GM10847 (cell line): ENCODE data around the gene CD48.

Experiments used
- POLR2A ChIP-seq: IDR thresholded peaks from 2 replicates; pipeline ENCODE4 v1.6.1; 2011; ENCODE audit not compliant: insufficient read length; ENCODE audit errors: extremely low read depth

The CD48 gene

GRCh38 chr1:160672789-160673695, 38.6 kb downstream of the CD48 start:
- TF ChIP-seq POLR2A, result no peak

GRCh38 chr1:160671603-160672517, 39.8 kb downstream of the CD48 start:
- TF ChIP-seq POLR2A, result no peak

- no peak for TF ChIP-seq POLR2A
Observed at GRCh38 chr1:160670701-160671100, 40.9 kb downstream of the CD48 start.

GRCh38 chr1:160669802-160670201, 41.8 kb downstream of the CD48 start:
- TF ChIP-seq POLR2A, result no peak

GRCh38 chr1:160669276-160669675, 42.3 kb downstream of the CD48 start:
- TF ChIP-seq POLR2A, result no peak

- no peak for TF ChIP-seq POLR2A
Observed at GRCh38 chr1:160667896-160668295, 43.7 kb downstream of the CD48 start.

- TF ChIP-seq POLR2A, result no peak
Observed at GRCh38 chr1:160666079-160666442, 45.6 kb downstream of the CD48 start.

- TF ChIP-seq POLR2A, result no peak
Observed at GRCh38 chr1:160665330-160666078, 46.1 kb downstream of the CD48 start.

GRCh38 chr1:160664573-160665051, 47.0 kb downstream of the CD48 start:
- no peak for TF ChIP-seq POLR2A

- no peak for TF ChIP-seq POLR2A
Observed at GRCh38 chr1:160662910-160663309, 48.7 kb downstream of the CD48 start.

- no peak for TF ChIP-seq POLR2A
Observed at GRCh38 chr1:160659566-160659965, 52.1 kb downstream of the CD48 start.

GRCh38 chr1:160658814-160659193, 52.8 kb downstream of the CD48 start:
- TF ChIP-seq POLR2A, result no peak

GRCh38 chr1:160658162-160658813, 53.3 kb downstream of the CD48 start:
- no peak for TF ChIP-seq POLR2A

GRCh38 chr1:160657250-160657781, 54.3 kb downstream of the CD48 start:
- no peak for TF ChIP-seq POLR2A
